ENCODE data around the gene PTGDR.

- TF ChIP-seq REST (IDR thresholded peaks at IDR 0.05; ENCODE audit: insufficient read depth in 1 of 2, low read depth in 2 of 2, low read length in 2 of 2): no peak
- TF ChIP-seq POLR2AphosphoS5 (IDR thresholded peaks at IDR 0.05; ENCODE audit: low read depth, low read length): no peak
These were observed 47.3 kb downstream of the PTGDR start for GRCh38 chr14:52314595-52315354.
